OCI-LY7 (cell line): ENCODE results near the gene ZNF490. TPM values are rescaled to one million over a fixed set of nuclear protein-coding genes. Genes with fewer than 3 reads are reported as not detected.
"Not testable (repeated sequence)": the region's sequence is repeated elsewhere in the genome, so short reads cannot be mapped to it uniquely, and the experiment has no call there.

ENCODE experiments used
- BruUV-seq: library from RNA; stranded (reverse); fragments of 400-500 nt; replicated peaks from 2 replicates; lab custom pipeline; 2021; lab: Mats Ljungman, UMichigan
- CTCF ChIA-PET: fragments of 300-600 bp; sonication (Branson Sonifier 250); formaldehyde crosslinking; loops from one replicate; lab custom pipeline; 2022; ENCODE audit warnings: antibody characterized with exemption; ENCODE audit not compliant: unreplicated experiment; lab: Charles Lee
- POLR2A ChIA-PET: fragments of 300-600 bp; sonication (Branson Sonifier 250); formaldehyde crosslinking; loops from one replicate; lab custom pipeline; 2022; ENCODE audit warnings: antibody characterized with exemption; lab: Charles Lee
- DNase-seq: peaks from one replicate; pipeline ENCODE4 v3.0.0-alpha.2; 2015; ENCODE audit warnings: low spot score
- H2AFZ ChIP-seq: fragments of 200-600 bp; sonication (generic), shearing (Covaris generic); 2 replicates; pipeline ENCODE4 v1.6.1; 2014; ENCODE audit warnings: mild to moderate bottlenecking, antibody characterized with exemption, low read length, moderate library complexity
- H3K27ac ChIP-seq: fragments of 200-600 bp; sonication (generic); 2 replicates; pipeline ENCODE4 v1.5.1; 2014; ENCODE audit warnings: mixed run types, low read depth, mild to moderate bottlenecking, moderate library complexity, low read length, inconsistent platforms; ENCODE audit not compliant: poor library complexity, severe bottlenecking
- H3K36me3 ChIP-seq: fragments of 200-600 bp; sonication (generic); 2 replicates; pipeline ENCODE4 v1.6.1; 2014; ENCODE audit warnings: mild to moderate bottlenecking, antibody characterized with exemption, low read length, moderate library complexity, mixed read lengths; ENCODE audit not compliant: insufficient read depth
- H3K4me1 ChIP-seq: fragments of 200-600 bp; sonication (generic); 2 replicates; pipeline ENCODE4 v1.5.1; 2014; ENCODE audit warnings: mild to moderate bottlenecking, low read length; ENCODE audit not compliant: insufficient read depth, poor library complexity, severe bottlenecking
- H3K4me2 ChIP-seq: fragments of 200-600 bp; sonication (generic); 2 replicates; pipeline ENCODE4 v1.6.1; 2014; ENCODE audit warnings: mild to moderate bottlenecking, low read length
- H3K4me3 ChIP-seq: fragments of 200-600 bp; sonication (generic); 2 replicates; pipeline ENCODE4 v1.5.1; 2014; ENCODE audit warnings: mild to moderate bottlenecking, low read depth, low read length; ENCODE audit not compliant: poor library complexity, severe bottlenecking
- H3K79me2 ChIP-seq: fragments of 200-600 bp; sonication (generic); 2 replicates; pipeline ENCODE4 v1.6.1; 2016; ENCODE audit warnings: low read depth, mild to moderate bottlenecking, low read length, moderate library complexity, mixed read lengths; ENCODE audit not compliant: insufficient read depth
- H3K9me2 ChIP-seq: fragments of 200-600 bp; sonication (generic); 2 replicates; pipeline ENCODE4 v1.6.1; 2016; ENCODE audit warnings: mild to moderate bottlenecking, low read length, mixed read lengths; ENCODE audit not compliant: insufficient read depth
- H3K9me3 ChIP-seq: fragments of 200-600 bp; sonication (generic); 2 replicates; pipeline ENCODE4 v1.6.1; 2014; ENCODE audit warnings: mild to moderate bottlenecking, mixed run types, low read length, mixed read lengths
- H4K20me1 ChIP-seq: fragments of 200-600 bp; sonication (generic); 2 replicates; pipeline ENCODE4 v1.6.1; 2014; ENCODE audit warnings: mild to moderate bottlenecking, antibody characterized with exemption, low read length, moderate library complexity, mixed read lengths; ENCODE audit not compliant: insufficient read depth
- EZH2phosphoT487 ChIP-seq: fragments of 200-600 bp; sonication (generic); IDR thresholded peaks from 2 replicates; pipeline ENCODE4 v1.6.1; 2018; ENCODE audit warnings: low read depth, borderline replicate concordance, mild to moderate bottlenecking, mixed run types, antibody characterized with exemption, low read length, moderate library complexity, mixed read lengths
- intact Hi-C: fragments of 100-400 bp; cut with micrococcal nuclease; formaldehyde crosslinking; loops from one replicate; pipeline ENCODE4 v1.10.0; 2022; ENCODE audit not compliant: unreplicated experiment
- total RNA-seq, 2 experiments: library from RNA; depleted of rRNA in 1 of 2; stranded (reverse); fragments of >200 nt in 1 of 2; shearing (Covaris generic) in 1 of 2; gene quantifications; 2 replicates each; pipeline ENCODE4 v1.2.3, GENCODE V29; 2014 to 2022
- TF ChIP-seq, protein P1 (sequence below): fragments of 200-600 bp; sonication (generic); conservative IDR thresholded peaks from 2 replicates; pipeline ENCODE4 v1.5.1; 2014; ENCODE audit warnings: mild to moderate bottlenecking, antibody characterized with exemption, low read length, moderate library complexity, mixed read lengths

The ZNF490 gene
- total RNA-seq, 2 experiments from 2014 or later = 8.1 to 8.6 TPM

DNA sequence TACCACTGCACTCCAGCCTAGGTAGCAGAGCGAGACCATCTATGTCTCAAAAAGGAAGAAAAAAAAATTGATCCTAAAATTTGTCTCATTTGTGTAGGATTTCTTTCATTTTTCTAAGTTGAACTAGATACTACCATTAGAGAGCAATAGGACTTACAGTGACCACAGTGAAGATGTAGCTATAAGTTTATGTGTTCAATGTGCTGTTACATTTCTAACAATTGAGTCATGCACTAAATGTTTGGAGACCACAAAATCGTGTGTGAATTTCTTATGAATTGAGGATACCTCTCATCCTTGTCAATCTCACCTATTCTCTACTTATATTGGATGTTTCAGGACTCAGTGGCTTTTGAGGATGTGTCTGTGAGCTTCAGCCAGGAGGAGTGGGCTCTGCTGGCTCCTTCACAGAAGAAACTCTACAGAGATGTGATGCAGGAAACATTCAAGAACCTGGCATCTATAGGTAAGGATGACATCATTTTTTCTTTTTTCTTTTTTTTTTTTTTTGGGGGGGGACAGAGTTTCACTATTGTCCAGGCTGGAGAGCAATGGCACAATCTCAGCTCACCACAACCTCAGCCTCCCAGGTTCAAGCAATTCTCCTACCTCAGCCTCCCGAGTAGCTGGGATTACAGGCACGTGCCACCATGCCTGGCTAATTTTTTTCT, 12.9 kb upstream of the ZNF490 start:
- no peak overlapping the region for H2AFZ ChIP-seq
- no peaks in the 10 kb centered on the region for H3K4me1 ChIP-seq
- POLR2A ChIA-PET = interaction anchor here (1.2 kb wide), 1 partner anchor 9 kb away, joined by 3 read pairs; no protein-coding TSS in a partner anchor
- intact Hi-C loops = no loop called here
- no peak overlapping the region for H3K4me2 ChIP-seq
- CTCF ChIA-PET = no interaction called here
- no peak overlapping the region for H3K4me3 ChIP-seq
- no peak for DNase-seq
- TF ChIP-seq EZH2phosphoT487 = no peak
- TF ChIP-seq, protein P1, sequence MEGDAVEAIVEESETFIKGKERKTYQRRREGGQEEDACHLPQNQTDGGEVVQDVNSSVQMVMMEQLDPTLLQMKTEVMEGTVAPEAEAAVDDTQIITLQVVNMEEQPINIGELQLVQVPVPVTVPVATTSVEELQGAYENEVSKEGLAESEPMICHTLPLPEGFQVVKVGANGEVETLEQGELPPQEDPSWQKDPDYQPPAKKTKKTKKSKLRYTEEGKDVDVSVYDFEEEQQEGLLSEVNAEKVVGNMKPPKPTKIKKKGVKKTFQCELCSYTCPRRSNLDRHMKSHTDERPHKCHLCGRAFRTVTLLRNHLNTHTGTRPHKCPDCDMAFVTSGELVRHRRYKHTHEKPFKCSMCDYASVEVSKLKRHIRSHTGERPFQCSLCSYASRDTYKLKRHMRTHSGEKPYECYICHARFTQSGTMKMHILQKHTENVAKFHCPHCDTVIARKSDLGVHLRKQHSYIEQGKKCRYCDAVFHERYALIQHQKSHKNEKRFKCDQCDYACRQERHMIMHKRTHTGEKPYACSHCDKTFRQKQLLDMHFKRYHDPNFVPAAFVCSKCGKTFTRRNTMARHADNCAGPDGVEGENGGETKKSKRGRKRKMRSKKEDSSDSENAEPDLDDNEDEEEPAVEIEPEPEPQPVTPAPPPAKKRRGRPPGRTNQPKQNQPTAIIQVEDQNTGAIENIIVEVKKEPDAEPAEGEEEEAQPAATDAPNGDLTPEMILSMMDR = no peak
- 0 out of 2 replicates have a peak, but pooled peaks cover 4% of the 10 kb centered on the region for H3K79me2 ChIP-seq
- no TSS peak for BruUV-seq
- no peaks in the 10 kb centered on the region; the same call in 1 of the 2 replicates for H3K9me3 ChIP-seq
- H3K9me2 ChIP-seq = no peaks in the 10 kb centered on the region
- peaks cover 38% of the 10 kb centered on the region for H3K36me3 ChIP-seq
- no peaks in the 10 kb centered on the region for H4K20me1 ChIP-seq
- no peak overlapping the region for H3K27ac ChIP-seq

DNA sequence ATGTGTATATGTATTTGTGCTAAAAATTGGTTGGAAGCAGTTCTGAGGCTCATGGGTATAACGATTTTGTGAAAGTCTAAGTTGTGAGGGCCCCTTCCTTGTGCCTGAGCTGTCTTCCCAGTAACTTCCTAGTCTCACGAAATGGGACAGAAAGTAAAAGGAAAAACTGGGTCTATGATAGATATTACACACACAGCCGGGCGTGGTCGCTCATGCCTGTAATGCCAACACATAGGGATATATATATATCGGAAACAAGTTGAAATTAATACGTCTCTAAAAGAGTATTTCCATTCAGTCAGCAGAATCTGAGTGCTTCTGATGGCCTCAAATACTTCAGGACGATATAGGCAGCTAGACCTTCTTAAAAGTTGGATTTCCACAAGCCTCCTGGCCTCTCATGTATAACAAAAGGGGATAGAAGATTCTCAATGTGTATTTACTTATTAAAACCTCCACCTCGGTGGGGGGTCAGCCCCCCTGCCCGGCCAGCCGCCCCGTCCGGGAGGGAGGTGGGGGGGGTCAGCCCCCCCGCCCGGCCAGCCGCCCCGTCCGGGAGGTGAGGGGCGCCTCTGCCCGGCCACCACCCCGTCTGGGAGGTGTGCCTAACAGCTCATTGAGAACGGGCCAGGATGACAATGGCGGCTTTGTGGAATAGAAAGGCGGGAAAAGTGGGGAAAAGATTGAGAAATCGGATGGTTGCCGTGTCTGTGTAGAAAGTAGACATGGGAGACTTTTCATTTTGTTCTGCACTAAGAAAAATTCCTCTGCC, 10.8 kb upstream of the ZNF490 start:
- DNase-seq, intact Hi-C loops, H3K9me3 ChIP-seq, H3K4me3 ChIP-seq, H3K9me2 ChIP-seq, BruUV-seq, H4K20me1 ChIP-seq, H3K4me2 ChIP-seq, H3K27ac ChIP-seq, H3K4me1 ChIP-seq, POLR2A ChIA-PET, CTCF ChIA-PET, H2AFZ ChIP-seq: not testable (repeated sequence)
- Histone ChIP-seq H3K36me3 (peaks cover 23% of the 10 kb centered on the region), H3K79me2 (peaks cover 15% of the 10 kb centered on the region; the same call in 1 of the 2 replicates)

DNA sequence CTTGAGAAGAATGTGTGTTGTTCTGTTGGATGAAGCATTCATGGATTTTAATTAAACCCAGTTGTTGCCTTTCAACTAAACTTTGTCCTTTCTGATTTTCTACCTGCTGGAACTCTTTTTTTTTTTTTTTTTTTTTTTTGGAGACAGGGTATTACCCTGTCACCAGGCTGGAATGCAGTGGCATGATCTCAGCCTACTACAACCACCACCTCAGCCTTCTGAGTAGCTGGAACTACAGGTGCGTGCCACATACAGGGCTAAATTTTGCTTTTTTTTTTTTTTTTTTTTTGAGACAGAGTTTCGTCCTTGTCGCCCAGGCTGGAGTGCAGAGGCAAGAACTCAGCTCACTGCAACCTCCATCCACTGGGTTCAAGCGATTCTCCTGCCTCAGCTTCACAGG, 7.0 kb upstream of the ZNF490 start:
- no TSS peak for BruUV-seq
- Histone ChIP-seq H2AFZ (no peak overlapping the region), H3K4me1 (peaks cover 27% of the 10 kb centered on the region), H3K9me2 (no peaks in the 10 kb centered on the region), H3K9me3 (no peaks in the 10 kb centered on the region), H3K4me2 (no peak overlapping the region), H3K4me3 (no peak overlapping the region), H4K20me1 (peaks cover 6% of the 10 kb centered on the region; the same call in 1 of the 2 replicates), H3K27ac (no peak overlapping the region), H3K79me2 (peaks cover 17% of the 10 kb centered on the region; the same call in 1 of the 2 replicates), H3K36me3 (peaks cover 14% of the 10 kb centered on the region)
- ChIA-PET POLR2A (interaction anchor here (0.6 to 0.7 kb wide), 3 partner anchors 23 to 122 kb away, joined by 3 to 4 read pairs (median 4); no protein-coding TSS in a partner anchor), CTCF (no interaction called here)
- intact Hi-C loops = no loop called here
- DNase-seq = no peak
- TF ChIP-seq, protein P1 = no peak
- TF ChIP-seq EZH2phosphoT487 = no peak
